Amniotic stem cell (primary cell): ENCODE measurements around the gene KDM4C.
"Not testable (repeated sequence)": the region's sequence is repeated elsewhere in the genome, so short reads cannot be mapped to it uniquely, and the experiment has no call there.

Source experiments
- DNase-seq: peaks from one replicate; lab custom pipeline; 2025; lab: John Stamatoyannopoulos, UW

KDM4C gene

DNA sequence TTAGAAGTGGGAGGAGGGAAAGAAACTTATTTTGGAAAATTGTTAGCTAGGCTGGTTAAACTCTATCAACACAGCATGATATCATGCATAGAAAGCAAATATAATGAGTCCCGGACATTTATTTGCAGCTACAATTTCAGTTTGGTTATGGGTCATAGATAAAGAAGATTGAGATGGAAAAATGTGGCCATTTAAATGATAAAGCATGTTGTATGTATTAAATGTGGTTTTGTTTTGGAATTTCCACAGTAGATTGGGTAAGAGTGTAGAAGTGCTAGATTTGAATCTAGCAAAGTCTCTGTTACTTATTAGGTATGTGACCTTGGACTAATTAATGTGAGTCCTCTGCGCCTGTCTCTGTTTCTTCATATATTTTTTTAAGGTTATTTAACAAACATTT is 217.4 kb downstream of the KDM4C start:
- DNase-seq, result no peak

DNA sequence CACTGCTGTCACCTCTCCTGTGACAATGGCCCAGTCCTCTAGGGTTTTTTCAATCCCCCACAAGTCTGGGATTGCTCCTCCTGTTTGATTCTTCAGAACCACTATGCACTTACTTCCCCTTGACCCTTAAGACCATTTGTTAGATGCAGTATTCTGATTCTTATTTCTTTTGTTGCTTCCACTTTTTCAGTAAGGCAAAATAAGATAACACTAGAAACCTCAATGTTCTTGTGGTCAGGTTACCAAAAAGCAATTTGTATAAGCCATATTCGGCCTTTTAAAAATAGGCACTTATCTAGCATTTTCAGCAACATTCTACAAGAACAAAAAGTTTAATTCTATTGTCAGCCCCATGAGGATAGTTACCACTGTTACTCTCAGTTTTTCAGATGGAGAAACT is 220.0 kb downstream of the KDM4C start:
- no peak for DNase-seq

GRCh38 chr9:6978591-6978990 is 220.8 kb downstream of the KDM4C start:
- no peak for DNase-seq

GRCh38 chr9:6984941-6985578 is 227.3 kb downstream of the KDM4C start:
- DNase-seq, result no peak

DNA sequence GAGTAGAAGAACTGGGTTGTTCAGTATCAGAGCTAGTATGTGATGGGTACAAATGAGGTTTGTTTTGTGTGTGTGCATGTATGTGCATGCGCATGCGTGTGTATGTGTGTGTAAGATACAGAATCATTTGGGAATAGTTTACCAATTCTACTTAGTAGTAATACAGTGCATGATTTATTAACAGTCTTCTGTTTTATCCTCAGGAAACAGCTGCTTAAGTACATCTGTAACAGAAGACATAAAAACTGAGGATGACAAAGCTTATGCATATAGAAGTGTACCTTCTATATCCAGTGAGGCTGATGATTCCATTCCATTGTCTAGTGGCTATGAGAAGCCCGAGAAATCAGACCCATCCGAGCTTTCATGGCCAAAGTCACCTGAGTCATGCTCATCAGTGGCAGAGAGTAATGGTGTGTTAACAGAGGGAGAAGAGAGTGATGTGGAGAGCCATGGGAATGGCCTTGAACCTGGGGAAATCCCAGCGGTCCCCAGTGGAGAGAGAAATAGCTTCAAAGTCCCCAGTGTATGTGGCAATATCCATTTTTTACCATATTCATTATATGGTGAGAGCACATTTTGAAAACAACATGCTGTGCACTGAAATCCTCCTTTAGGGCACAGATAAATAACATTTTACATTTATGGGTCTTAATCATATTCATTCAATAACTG is 228.5 kb downstream of the KDM4C start:
- DNase-seq, result no peak

DNA sequence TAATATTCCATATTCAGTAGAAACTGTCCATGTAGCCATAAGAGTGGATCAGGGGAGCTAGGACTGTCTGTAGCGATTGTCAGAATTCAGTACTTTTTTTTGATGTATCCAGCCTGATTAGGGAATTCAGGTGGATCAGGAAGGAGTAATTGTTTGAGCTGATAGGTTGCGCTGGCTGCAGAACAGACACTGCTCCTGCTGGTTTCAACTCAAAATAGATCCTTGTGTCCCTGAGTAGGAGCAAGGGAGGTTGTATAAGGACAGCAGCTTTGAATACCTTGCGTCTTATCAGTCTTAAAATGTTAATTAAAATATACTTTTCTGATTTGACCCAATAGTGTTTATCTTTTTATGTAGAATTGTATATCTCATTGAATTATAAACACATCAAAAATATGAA is 229.6 kb downstream of the KDM4C start:
- no peak for DNase-seq

DNA sequence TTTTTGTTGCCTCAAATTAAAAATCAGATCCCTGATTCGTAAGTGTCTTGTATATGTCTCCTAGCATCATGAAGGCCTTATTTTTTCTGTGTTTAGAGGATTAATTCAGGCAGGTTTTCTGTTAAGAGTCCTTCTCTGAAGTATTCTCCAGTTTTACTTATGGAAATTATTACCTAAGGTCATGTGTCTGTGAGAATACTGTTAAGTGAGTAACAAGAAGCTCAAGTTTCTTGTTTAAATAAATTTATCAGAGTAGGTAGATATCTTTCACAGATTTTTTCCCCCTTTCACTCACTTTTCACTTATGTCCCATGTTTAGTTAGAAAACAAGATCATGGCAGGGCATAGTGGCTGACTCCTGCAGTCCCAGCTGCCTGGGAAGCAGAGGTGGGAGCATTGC is 233.6 kb downstream of the KDM4C start:
- no peak for DNase-seq

- no peak for DNase-seq
These were observed 238.5 kb downstream of the KDM4C start for GRCh38 chr9:6996061-6996854.

GRCh38 chr9:6997330-6997729 is 239.6 kb downstream of the KDM4C start:
- no peak for DNase-seq

DNA sequence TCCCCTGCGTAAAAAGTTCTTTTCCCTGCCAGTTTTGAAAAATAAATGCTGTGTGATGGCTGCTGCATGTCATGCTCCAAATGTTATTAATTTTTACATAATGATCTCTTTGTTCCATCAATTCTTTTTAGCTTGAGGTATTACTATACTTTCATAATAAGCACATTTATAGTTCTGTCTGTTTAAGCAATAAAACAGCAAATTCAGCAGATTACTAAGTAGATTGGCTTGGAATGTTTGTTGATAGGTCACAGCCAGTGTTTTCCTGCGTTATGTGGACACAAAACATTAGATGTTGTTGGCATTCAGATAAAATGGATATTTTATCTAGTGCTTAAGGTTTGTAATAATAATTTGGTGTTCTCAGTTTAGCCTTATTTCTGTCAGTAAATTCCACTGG is 242.0 kb downstream of the KDM4C start:
- no peak for DNase-seq

DNA sequence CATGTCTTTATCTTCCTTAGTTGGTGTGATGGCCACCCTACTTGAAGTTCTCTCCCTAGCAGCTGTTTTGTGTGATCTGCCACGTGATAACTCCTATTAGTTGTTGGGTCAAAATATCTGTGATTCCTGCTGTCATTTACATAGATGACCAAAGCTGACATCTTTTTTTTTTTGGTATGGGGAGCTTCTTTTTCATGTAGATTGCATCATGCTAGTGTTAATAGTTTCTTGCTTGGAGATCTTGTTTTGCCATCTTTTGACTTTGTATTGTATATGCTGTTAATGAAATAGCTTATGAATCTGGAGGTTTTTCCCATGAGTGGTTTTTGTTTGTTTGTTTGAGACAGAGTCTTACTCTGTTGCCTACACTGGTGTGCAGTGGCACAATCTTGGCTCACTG is 243.8 kb downstream of the KDM4C start:
- no peak for DNase-seq

DNA sequence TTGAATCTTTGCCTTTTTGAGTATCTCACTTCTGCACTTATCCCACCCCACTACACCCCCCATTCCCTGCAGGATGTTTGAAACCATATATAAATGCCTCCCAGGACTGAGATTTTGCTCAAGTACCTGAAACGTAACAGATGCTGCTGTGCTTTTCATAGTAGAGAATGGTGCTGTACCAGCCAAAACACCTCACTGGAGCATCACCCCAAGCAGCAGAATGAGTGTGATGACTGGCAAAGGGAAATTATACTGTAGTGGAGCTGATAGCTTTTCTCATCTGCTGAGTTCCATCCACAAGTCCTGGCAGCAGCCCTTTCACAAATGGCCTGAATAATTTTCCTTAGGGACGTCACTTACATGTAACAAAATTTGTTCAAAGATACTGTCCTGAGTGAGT is 246.1 kb downstream of the KDM4C start:
- no peak for DNase-seq

DNA sequence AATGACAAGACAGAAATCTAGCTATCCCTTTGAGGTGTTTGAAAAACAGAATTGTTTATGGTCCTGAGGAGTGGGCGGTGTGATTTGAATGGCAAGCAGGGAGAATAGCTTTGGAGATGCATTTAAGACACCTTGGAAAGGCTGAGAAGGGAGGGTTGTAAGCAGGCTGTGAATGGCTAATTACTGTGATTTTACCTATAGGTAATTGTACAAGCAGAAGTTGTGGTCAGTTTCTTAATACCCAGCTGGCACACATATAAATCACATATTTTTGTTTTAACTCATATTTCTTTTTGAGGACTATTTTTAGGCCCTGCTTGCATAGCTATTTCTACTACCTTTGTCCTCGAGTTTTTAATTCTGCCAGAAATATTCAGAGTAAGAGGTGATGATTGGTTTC is 248.6 kb downstream of the KDM4C start:
- DNase-seq, result no peak

GRCh38 chr9:7008411-7008810 is 250.6 kb downstream of the KDM4C start:
- DNase-seq, result no peak

GRCh38 chr9:7009065-7009464 is 251.3 kb downstream of the KDM4C start:
- no peak for DNase-seq

DNA sequence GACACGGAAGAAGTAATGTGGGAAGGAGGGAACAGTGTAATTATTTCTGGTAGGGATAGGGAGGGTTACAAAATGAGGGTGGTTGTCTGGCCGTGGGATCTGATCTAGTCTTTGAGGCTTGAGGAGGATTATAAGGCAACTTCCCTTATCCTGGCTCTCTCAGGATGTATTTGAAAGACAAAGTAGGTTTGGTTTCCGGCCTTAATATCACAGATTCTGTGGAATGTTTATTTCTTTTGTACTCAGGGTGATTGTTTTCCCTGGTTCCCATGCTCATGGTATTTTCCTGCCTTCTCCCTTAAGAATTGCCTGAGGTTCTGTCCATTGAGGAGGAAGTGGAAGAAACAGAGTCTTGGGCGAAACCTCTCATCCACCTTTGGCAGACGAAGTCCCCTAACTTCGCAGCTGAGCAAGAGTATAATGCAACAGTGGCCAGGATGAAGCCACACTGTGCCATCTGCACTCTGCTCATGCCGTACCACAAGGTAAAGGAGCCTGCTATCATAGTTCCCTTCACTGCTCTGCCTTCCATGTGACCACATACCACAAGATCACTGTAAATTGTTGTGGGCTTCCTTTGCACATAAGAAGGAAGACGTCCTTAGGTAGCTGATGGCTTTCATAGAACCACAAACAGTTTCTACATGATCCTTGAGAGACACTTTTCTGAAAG is 253.8 kb downstream of the KDM4C start:
- no peak for DNase-seq

DNA sequence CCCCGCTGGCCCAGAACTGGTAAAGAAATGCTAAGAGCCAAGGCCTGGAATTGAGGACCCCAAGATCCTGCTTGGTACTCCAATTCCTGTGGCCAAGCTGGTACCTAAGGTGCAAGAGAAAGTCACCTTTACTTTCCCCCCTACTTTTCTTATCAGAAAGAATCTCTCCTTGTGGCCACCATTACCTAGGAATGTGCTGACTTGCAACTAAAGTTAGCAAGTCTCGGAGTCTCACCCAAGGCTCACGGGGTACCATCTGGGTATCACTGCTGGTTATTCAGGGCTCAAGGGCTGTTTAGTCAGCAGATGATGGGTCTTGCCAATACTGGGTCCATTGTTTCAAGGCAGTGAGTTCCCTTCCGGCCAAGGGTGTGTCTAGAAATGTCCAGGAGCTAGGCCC is 270.2 kb downstream of the KDM4C start:
- DNase-seq, result no peak

- DNase-seq, result no peak
These were observed 270.8 kb downstream of the KDM4C start for GRCh38 chr9:7028591-7028990.

- DNase-seq, result not testable (repeated sequence)
These were observed 273.2 kb downstream of the KDM4C start for GRCh38 chr9:7030943-7031342.

GRCh38 chr9:7033076-7034045 is 275.6 kb downstream of the KDM4C start:
- DNase-seq, result no peak

GRCh38 chr9:7037176-7037575 is 279.4 kb downstream of the KDM4C start:
- no peak for DNase-seq

DNA sequence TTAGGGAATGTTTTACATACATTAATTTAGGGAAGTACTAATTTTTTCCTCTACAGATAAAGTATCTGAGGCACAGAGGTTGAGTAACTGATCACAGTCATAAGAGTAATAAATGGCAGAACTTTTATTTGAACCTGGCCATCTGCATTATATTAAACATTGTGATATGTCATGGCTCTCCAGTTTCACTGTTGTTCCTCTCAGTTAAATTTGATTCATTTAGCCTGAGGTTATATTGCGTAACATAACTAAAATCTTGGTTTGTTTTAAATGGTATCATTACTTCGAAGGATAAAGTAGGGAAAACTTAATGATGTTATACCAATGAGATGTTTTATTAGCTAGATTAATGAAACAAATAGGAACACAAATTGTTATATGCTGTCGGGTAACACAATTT is 284.4 kb downstream of the KDM4C start:
- no peak for DNase-seq
